Caco-2 (cell line): Measurements from ENCODE around the gene FBXO2. TPM values are rescaled to one million over a fixed set of nuclear protein-coding genes. Genes with fewer than 3 reads are reported as not detected.

Experiments used
- Bru-seq: library from RNA; stranded (reverse); fragments of 400-500 nt; gene quantifications from one replicate; lab custom pipeline; 2021; lab: Mats Ljungman, UMichigan
- BruChase-seq, 2 experiments: library from RNA; stranded (reverse); fragments of 400-500 nt; gene quantifications; one replicate each; lab custom pipeline; 2021; lab: Mats Ljungman, UMichigan
- BruUV-seq: library from RNA; stranded (reverse); fragments of 400-500 nt; replicated peaks from 2 replicates; lab custom pipeline; 2021; lab: Mats Ljungman, UMichigan
- CTCF ChIA-PET: fragments of 300-600 bp; sonication (Branson Sonifier 250); formaldehyde crosslinking; loops from one replicate; lab custom pipeline; 2022; ENCODE audit warnings: antibody characterized with exemption; lab: Charles Lee
- POLR2A ChIA-PET: fragments of 300-600 bp; sonication (Branson Sonifier 250); formaldehyde crosslinking; loops from one replicate; lab custom pipeline; 2022; ENCODE audit warnings: antibody characterized with exemption; lab: Charles Lee
- DNase-seq, 2 experiments: peaks; one replicate each; pipeline versions ENCODE4 v3.0.0 to v3.0.0-alpha.2; 2020 to 2022
- H3K27me3 ChIP-seq: replicated peaks from 2 replicates; pipeline ENCODE4 v1.6.0; 2011; ENCODE audit warnings: low read length; ENCODE audit not compliant: control insufficient read depth, insufficient read depth
- H3K36me3 ChIP-seq: 2 replicates; pipeline ENCODE4 v1.5.1; 2011; ENCODE audit warnings: low read length; ENCODE audit not compliant: control insufficient read depth, insufficient read depth
- H3K4me1 ChIP-seq: fragments of 250-450 bp; sonication (Bioruptor Pico); 2 replicates; pipeline ENCODE4 v1.5.1; 2020; ENCODE audit warnings: mild to moderate bottlenecking
- H3K4me3 ChIP-seq: 2 replicates; pipeline ENCODE4 v1.5.1; 2011; ENCODE audit warnings: low read depth, mild to moderate bottlenecking, control low read depth, low read length
- H3K9me3 ChIP-seq: fragments of 250-450 bp; sonication (Bioruptor Pico); 2 replicates; pipeline ENCODE4 v1.5.1; 2020; ENCODE audit warnings: mild to moderate bottlenecking, moderate library complexity
- H3K27ac Mint-ChIP-seq: one replicate; pipeline ENCODE4 v1.8.0; 2022; ENCODE audit warnings: mixed read lengths; ENCODE audit not compliant: unreplicated experiment
- H3K27me3 Mint-ChIP-seq: one replicate; pipeline ENCODE4 v1.8.0; 2022; ENCODE audit warnings: mixed read lengths; ENCODE audit not compliant: insufficient read depth, unreplicated experiment
- H3K36me3 Mint-ChIP-seq: one replicate; pipeline ENCODE4 v1.8.0; 2022; ENCODE audit warnings: mild to moderate bottlenecking, mixed read lengths; ENCODE audit not compliant: insufficient read depth, unreplicated experiment
- H3K4me1 Mint-ChIP-seq: one replicate; pipeline ENCODE4 v1.8.0; 2022; ENCODE audit warnings: low read depth, mixed read lengths; ENCODE audit not compliant: unreplicated experiment
- H3K4me3 Mint-ChIP-seq: one replicate; pipeline ENCODE4 v1.8.0; 2022; ENCODE audit warnings: mild to moderate bottlenecking, moderate library complexity, mixed read lengths; ENCODE audit not compliant: unreplicated experiment
- H3K9me3 Mint-ChIP-seq: one replicate; pipeline ENCODE4 v1.8.0; 2022; ENCODE audit warnings: mixed read lengths; ENCODE audit not compliant: unreplicated experiment
- intact Hi-C: fragments of 100-400 bp; cut with micrococcal nuclease; formaldehyde crosslinking; loops from one replicate; pipeline ENCODE4 v1.10.0; 2022; ENCODE audit not compliant: unreplicated experiment
- long read RNA-seq: library from polyadenylated mRNA; stranded (forward); transcript quantifications from one replicate; pipeline ENCODE4 v2.0.0, GENCODE V29; 2022
- total RNA-seq: library from RNA; stranded (reverse); gene quantifications from 2 replicates; pipeline ENCODE4 v1.2.3, GENCODE V29; 2022
- TF ChIP-seq, protein P1 (sequence below), 2 experiments: fragments of 200-600 bp in 1 of 2; IDR thresholded peaks; 1 replicate in 1 of 2; 2 replicates in 1 of 2; pipeline versions ENCODE4 v1.5.1 to v1.8.0; 2011 to 2022; ENCODE audit warnings: antibody characterized with exemption in 1 of 2, control low read depth in 1 of 2, inconsistent platforms in 1 of 2, low read depth in 1 of 2, low read length in 1 of 2, mild to moderate bottlenecking in 1 of 2, moderate library complexity in 1 of 2; ENCODE audit not compliant: insufficient read depth in 1 of 2, severe bottlenecking in 1 of 2, unreplicated experiment in 1 of 2

FBXO2 gene, protein sequence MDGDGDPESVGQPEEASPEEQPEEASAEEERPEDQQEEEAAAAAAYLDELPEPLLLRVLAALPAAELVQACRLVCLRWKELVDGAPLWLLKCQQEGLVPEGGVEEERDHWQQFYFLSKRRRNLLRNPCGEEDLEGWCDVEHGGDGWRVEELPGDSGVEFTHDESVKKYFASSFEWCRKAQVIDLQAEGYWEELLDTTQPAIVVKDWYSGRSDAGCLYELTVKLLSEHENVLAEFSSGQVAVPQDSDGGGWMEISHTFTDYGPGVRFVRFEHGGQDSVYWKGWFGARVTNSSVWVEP
- total RNA-seq: 78.5 and 79.8 TPM in 2 replicates
- percentile 58 among the genes with signal in this experiment for Bru-seq, nascent RNA
- percentile 61 among the genes with signal in this experiment for BruChase-seq, experiment 1, labeled RNA remaining after a 2-hour chase
- percentile 69 among the genes with signal in this experiment for BruChase-seq, experiment 2, labeled RNA remaining after a 6-hour chase
- long read RNA-seq, transcript FBXO2-201 (6 exons, 1,560 nt): major isoform, 115 of 134 reads
- long read RNA-seq, partial matches to known transcripts: 9 of 134 reads
- long read RNA-seq, other reads (novel, unspliced or antisense): 10 of 134 reads

DNA sequence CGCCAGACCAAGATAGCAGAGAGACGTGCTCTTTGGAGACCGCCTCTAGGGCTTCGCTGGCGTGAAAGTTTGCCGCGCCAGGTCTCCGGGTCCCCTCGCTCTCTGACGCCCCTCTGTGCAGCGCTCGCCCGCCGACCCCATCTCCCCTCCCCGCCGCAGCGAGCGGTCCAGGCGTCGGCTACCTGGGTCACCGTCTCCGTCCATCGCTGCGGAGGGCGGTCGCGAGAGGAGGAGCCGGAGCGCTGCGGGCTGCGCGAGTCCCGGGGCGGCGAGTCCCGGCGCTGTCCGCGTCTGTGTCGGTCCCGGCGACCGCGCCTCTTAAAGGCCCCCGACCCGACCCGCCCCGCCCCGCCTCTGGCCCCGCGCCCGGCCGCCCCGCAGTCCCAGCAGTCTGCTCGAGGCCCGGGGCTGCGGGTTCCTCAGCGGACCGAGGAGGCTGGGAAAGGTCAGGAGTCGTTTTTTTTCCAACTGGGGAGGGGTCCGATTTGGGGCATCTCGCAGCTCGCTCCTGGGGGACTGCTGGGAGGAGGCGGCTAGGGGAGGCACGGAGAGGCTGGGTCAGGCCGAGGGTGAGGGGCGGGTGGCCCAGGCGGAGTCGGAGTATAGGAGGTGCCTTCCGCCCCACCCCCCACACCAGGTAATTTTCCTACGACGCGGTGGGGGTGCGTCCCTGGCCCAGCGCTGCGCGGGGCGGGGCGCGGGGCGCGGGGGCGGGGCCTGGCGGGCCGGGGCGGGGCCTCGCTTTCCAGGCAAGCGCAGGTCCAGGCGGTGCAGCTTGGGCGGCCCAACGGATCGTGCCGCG is at the start of gene FBXO2, which contains the start of gene FBXO44:
Gene FBXO2, minus strand, starts transcription at position 293 of the 802 bp plus-strand sequence. Its CDS starts 89 bp downstream, at position 204.
Gene FBXO44, plus strand, starts transcription at position 741 of the 802 bp plus-strand sequence. CDS start 959 bp downstream, outside the sequence.
- H3K4me1 ChIP-seq: peaks cover 8% of the 10 kb centered on the region
- peak within 1 kb of the TSS; percentile 91 for H3K4me3 ChIP-seq
- H3K9me3 Mint-ChIP-seq: no peaks in the 10 kb centered on the region
- H3K36me3 Mint-ChIP-seq: peaks cover 25% of the 10 kb centered on the region
- BruUV-seq: no TSS peak
- intact Hi-C loops: loop anchor here (5.0 kb wide), 1 partner anchor 63 kb away; no protein-coding TSS in a partner anchor
- H3K36me3 ChIP-seq: peaks cover 2% of the 10 kb centered on the region; the same call in 1 of the 2 replicates
- DNase-seq: peak; percentile 90 to 91
- peak within 1 kb of the TSS; percentile 82 for H3K27ac Mint-ChIP-seq
- POLR2A ChIA-PET: interaction anchor here (0.6 to 1.7 kb wide), 5 partner anchors 9 to 382 kb away, joined by 3 to 13 read pairs (median 4); no protein-coding TSS in a partner anchor
- H3K9me3 ChIP-seq: no peaks in the 10 kb centered on the region
- no peaks in the 10 kb centered on the region for H3K4me1 Mint-ChIP-seq
- CTCF ChIA-PET: interaction anchor here (0.7 to 1.8 kb wide), 6 partner anchors 10 to 511 kb away, joined by 3 to 9 read pairs (median 3); partner anchors contain the start of genes AGTRAP and FBXO6
- H3K27me3 ChIP-seq: no peaks in the 10 kb centered on the region
- no peaks in the 10 kb centered on the region for H3K27me3 Mint-ChIP-seq
- H3K4me3 Mint-ChIP-seq: peak within 1 kb of the TSS; percentile 76
- TF ChIP-seq, protein P1, sequence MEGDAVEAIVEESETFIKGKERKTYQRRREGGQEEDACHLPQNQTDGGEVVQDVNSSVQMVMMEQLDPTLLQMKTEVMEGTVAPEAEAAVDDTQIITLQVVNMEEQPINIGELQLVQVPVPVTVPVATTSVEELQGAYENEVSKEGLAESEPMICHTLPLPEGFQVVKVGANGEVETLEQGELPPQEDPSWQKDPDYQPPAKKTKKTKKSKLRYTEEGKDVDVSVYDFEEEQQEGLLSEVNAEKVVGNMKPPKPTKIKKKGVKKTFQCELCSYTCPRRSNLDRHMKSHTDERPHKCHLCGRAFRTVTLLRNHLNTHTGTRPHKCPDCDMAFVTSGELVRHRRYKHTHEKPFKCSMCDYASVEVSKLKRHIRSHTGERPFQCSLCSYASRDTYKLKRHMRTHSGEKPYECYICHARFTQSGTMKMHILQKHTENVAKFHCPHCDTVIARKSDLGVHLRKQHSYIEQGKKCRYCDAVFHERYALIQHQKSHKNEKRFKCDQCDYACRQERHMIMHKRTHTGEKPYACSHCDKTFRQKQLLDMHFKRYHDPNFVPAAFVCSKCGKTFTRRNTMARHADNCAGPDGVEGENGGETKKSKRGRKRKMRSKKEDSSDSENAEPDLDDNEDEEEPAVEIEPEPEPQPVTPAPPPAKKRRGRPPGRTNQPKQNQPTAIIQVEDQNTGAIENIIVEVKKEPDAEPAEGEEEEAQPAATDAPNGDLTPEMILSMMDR (IDR thresholded peaks at IDR 0.05; ENCODE audit: insufficient read depth in 1 of 2, low read depth in 1 of 2, low read length in 1 of 2, severe bottlenecking in 1 of 2, unreplicated experiment in 1 of 2): no peak

DNA sequence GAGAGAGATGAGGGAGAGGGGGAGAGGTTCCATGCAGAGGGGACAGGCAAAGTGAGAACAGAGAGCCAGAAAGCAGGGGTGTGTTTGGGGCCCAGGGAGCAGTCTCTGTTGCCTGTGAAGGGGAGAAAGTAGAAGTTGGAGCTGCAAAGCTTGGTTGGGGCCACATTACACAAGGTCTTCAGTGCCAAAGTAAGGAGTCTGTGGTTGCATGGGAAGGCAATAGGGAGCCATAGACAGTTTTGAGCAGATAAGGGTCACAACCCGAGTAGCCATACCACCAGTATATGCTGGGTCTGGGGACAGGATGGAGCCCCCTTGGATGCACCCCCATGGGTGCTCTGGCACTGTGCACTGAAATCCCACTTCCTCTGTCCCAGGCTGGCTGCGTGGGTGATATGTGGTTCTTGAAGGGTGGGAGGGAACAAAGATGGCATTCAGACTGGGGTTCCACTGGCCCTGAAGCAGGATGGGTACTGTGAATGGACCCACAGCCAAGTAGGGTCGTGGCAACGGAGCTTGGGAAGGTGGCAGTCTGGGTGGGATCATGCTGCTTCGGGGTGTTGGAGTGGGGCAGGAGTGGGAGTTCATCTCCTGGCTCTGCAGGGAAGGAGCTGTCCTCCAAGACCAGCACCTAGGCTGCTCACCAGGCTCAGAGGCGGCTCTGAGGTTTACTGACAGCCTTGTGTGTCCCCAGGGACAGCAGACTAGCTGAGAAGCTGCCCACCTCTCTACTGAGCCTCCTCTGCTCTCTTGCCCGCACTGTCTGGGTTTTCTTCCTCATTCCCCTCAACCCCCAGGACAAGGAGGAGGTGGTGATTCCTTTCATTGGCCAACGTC is 49.3 kb upstream of the FBXO2 start:
- H3K4me1 ChIP-seq: no peaks in the 10 kb centered on the region
- no peaks in the 10 kb centered on the region for H3K36me3 Mint-ChIP-seq
- DNase-seq: no peak
- no peak overlapping the region for H3K4me3 Mint-ChIP-seq
- TF ChIP-seq, protein P1 (IDR thresholded peaks at IDR 0.05; ENCODE audit: insufficient read depth in 1 of 2, low read depth in 1 of 2, low read length in 1 of 2, severe bottlenecking in 1 of 2, unreplicated experiment in 1 of 2): no peak
- intact Hi-C loops: no loop called here
- H3K9me3 ChIP-seq: no peaks in the 10 kb centered on the region
- peaks cover 4% of the 10 kb centered on the region for H3K27me3 Mint-ChIP-seq
- POLR2A ChIA-PET: no interaction called here
- H3K4me3 ChIP-seq: no peak overlapping the region
- no peaks in the 10 kb centered on the region; the same call in none of the 2 replicates for H3K27me3 ChIP-seq
- no peaks in the 10 kb centered on the region for H3K4me1 Mint-ChIP-seq
- CTCF ChIA-PET: no interaction called here
- no peaks in the 10 kb centered on the region for H3K36me3 ChIP-seq
- H3K9me3 Mint-ChIP-seq: no peaks in the 10 kb centered on the region
- no TSS peak for BruUV-seq
- H3K27ac Mint-ChIP-seq: no peak overlapping the region
